Measurements from ENCODE around the gene EPHA6.

Gene EPHA6

GRCh38 chr3:97706226-97706625 lies 891.8 kb downstream of the EPHA6 start:
- DNase-seq (ENCODE audit: low spot score) = peak; percentile 15

DNA sequence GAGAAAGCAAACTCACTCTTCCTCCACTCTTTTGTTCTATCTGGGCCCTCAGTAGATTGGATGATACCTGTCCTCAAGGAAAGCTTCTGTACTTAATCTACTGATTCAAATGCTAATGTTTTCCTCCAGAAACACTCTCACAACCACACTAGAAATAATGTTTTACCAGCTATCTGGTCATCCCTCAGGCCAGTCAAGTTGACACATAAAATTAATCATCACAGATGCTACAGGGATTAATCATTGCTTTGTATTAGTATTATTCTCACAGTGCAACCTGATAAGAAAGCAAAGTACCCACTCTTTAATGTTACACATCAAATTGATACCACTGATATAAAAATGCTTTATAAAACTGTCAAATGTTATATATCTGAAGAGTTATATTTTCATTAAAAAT lies 897.3 kb downstream of the EPHA6 start:
- DNase-seq (ENCODE audit: low spot score) = no peak

- no peak for DNase-seq (ENCODE audit: low spot score)
Measured at GRCh38 chr3:97712919-97713318, 898.5 kb downstream of the EPHA6 start.

- DNase-seq (ENCODE audit: low spot score) = no peak
Measured at GRCh38 chr3:97713634-97714033, 899.2 kb downstream of the EPHA6 start.

DNA sequence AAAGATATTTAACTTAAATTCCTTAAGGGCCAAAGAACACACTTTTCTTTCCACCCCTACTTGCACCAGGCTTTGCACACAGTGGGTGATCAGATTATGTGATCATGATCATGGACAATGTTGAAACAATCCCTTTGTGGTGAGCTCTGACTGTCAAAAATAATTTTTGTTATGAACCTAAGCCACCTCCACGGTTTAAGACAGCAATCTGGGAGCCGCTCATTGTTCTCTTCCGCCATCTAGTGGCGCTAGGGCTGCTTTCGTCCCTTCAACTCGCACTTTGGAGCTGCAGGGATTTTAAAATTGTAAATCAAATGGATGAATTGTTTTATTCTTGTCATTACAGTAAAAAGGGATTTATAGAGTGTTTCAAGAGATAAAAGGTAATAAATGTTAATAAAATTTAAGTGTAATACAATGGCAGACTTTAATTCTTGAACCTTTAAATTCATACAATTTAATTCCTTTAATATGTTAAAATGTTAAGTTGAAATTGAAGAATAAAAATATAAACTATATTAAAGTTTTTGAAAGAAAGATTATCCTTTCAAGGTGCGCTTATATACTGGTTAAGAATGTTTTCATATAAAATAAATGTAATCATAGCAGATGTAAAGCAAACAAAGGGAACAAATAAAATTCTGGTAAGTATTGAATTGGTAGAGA lies 904.9 kb downstream of the EPHA6 start:
- peak; percentile 80 for DNase-seq (ENCODE audit: low spot score)

DNA sequence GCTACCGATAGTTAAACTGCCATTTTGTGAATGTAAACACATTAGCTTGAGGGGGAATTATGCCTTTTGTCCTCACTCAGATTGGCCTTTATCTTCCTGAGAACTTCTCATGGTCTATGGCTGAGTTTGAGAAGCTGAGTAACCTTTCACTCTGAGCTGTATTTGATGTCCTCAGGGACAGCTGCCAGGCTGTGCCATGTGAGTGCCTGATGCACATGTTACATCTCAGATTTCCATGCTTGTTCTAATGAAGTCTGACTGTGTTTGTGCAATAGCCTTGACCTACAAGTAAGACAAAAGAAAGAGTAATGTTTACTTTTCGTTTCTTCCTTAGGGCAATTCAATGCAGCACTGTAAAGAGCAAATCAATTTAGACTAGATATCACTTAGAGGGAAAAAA lies 906.0 kb downstream of the EPHA6 start:
- no peak for DNase-seq (ENCODE audit: low spot score)

GRCh38 chr3:97721446-97721845 lies 907.1 kb downstream of the EPHA6 start:
- DNase-seq (ENCODE audit: low spot score) = no peak

DNA sequence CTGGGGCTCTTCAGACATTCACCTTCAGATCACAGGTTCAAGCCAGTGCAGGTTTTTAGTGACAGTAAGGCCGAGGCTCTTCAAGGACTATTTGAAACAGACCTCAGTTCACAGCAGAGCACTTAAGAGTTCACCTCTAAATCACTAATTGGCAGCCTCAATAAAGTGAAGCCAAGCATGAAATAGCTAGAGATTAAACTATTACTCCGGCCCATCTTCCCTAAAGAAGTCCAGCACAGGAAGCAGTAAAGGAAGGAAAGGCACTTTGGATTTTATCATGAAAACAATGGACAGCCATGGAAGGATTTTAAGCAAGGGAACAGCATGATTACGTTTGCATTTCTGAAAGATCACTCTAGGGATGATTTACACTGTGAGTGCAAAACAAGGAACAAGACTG lies 922.5 kb downstream of the EPHA6 start:
- DNase-seq (ENCODE audit: low spot score) = no peak

GRCh38 chr3:97738761-97739160 lies 924.4 kb downstream of the EPHA6 start:
- DNase-seq (ENCODE audit: low spot score) = no peak

GRCh38 chr3:97742036-97742435 lies 927.6 kb downstream of the EPHA6 start:
- no peak for DNase-seq (ENCODE audit: low spot score)

GRCh38 chr3:97744289-97744688 lies 929.9 kb downstream of the EPHA6 start:
- DNase-seq (ENCODE audit: low spot score) = no peak

DNA sequence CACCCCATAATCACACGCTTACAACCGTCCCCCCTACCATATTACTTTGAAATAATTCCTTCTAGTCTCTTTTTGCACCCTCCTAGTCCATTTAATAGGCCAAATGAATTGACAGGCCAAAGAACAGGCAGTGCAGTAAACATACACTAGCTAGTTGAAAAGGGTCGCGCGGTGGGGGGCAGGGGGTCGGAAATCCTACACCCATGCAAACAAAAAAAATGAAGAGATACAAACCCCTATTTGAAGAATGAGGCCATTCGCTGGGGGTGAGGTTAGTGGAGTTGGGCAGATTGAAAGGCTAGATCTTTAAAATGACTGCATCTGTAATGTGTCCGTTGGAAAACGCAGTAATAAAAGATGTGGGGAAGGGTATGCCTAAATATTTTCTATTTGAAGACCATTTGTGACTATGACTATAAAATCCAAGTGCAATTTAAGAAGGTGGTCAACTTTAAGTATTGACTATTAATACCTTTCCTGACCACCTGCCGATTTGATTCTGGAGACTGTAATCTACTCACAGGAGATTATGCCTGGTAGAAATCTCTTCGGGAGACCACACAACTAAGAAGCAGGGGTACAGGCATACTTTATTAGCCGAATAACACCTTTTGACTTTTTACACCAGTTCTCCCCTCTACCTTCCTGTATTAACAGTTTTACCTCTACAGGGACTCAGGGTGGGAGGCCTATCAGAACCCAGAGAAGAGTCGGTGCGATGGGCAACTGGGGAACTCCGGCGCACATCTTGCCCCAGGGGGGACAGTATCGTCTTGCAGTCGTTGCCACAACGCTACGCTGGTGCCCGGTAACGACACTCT lies 949.4 kb downstream of the EPHA6 start:
- peak; percentile 2 for DNase-seq (ENCODE audit: low spot score)

- DNase-seq (ENCODE audit: low spot score) = peak; percentile 93
Measured at GRCh38 chr3:97764407-97765238, 950.2 kb downstream of the EPHA6 start, which contains the start of gene ARL6. Gene ARL6, plus strand, starts transcription at chr3:97764758. Its CDS starts 3,350 bp downstream, at chr3:97768108.

GRCh38 chr3:97765336-97765735 lies 950.9 kb downstream of the EPHA6 start:
- DNase-seq (ENCODE audit: low spot score) = no peak

DNA sequence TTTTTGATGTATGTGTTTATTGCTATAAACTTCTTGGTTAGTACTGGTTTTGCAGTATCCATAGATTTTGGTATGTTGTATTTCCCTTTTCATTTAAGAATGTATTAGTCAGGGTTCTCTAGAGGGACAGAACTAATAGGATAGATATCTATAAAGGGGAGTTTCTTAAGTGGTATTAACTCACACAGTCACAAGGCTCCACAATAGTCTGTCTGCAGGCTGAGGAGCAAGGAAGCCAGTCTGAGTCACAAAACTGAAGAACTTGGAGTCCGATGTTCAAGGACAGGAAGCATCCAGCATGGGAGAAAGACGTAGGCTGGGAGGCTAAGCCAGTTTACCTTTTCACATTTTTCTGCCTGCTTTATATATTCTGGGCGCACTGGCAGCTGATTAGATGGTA lies 958.5 kb downstream of the EPHA6 start:
- no peak for DNase-seq (ENCODE audit: low spot score)

- DNase-seq (ENCODE audit: low spot score) = no peak
Measured at GRCh38 chr3:97778152-97778551, 963.8 kb downstream of the EPHA6 start.

DNA sequence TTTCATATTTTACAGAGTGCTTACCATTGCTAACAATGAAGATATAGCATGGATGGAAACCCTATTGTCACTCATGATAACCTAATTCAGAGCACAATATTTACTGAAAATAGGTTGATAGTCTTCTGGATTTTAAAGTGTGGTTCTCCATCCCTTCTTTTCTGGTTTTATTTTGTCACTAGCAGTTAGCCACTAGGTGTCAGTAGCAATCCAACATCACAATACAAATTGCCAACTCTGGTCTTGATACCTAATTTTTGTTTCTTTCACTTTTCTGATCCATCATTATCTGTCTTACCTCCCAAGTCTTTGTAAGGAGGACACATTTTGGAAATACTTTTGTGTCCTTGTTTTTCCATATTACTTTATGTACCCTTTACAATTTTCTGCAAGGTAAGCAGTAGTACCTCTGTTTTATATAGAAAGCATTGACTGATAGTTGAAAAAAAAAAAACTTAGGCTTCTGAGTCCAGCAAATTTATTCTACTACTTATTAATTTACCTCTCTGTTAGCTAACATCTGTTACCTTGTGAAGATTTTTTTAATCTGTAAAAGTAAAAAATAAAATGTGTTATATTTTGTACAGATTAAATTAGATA lies 979.1 kb downstream of the EPHA6 start:
- peak; percentile 81 for DNase-seq (ENCODE audit: low spot score)

DNA sequence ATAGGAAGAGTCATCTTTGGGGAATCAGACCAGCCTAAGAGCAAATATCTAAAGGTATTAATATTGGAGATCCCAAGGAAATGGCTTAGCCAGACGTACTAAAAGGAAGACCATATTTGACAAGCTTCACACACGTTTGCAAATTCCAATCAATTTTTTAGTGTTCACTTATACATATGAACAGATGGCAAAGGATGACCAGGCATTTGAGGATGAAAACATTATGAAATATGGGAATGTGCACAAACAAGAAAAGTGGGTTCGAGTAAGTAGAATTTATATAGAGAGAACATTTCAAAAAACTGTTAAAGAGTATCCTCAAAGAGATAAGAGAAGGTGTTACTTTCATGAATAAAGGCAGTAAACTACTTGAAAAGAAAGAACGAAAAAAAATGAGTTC lies 981.6 kb downstream of the EPHA6 start:
- DNase-seq (ENCODE audit: low spot score) = no peak

Measured in Ammon's horn (tissue), 1 donor.